Measurements from ENCODE around the gene RRP1B.

The RRP1B gene

GRCh38 chr21:43744725-43745124 is 85.4 kb downstream of the RRP1B start:
- DNase-seq: no peak

Measured in effector CD4-positive, alpha-beta T cell (primary cell).